ENCODE data around the gene MTF1.
"Not testable (repeated sequence)": the region's sequence is repeated elsewhere in the genome, so short reads cannot be mapped to it uniquely, and the experiment has no call there.

Gene MTF1

DNA sequence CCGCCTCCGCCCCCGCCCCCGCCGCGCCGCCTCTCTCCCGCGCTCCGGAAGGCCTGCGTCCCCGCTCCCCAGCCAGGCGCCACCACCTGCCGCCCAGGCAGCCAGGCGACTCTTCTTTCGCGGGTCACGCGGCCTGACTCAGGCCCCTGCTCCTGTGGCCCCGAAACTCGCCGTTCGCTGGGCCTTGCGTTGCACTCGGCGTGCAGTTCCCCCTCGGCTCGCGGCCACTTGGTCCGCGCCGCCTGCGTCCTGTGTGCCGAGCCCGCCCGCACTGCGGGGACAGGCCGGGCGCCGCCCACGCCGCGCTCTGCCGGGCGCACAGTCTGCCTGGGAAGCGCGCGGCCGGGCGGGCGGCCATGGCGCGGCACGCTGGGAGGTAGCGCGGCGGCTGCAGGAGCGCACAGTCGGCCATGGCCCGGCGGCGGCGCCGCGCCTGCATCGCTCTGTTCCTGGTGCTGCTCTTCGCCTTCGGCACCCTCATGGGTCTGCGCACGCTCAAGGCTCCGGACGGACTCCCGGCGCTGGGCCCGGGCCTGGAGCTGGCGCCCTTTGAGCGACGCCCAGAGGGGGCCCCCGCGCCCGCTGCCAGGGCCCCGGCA is 65.5 kb downstream of the MTF1 start, which contains the start of gene MANEAL:
Gene MANEAL (plus strand): TSS at position 75 of the 599 bp plus-strand sequence. CDS start 336 bp downstream, at position 411.
- no peak for DNase-seq (ENCODE audit: low read depth, low spot score)

DNA sequence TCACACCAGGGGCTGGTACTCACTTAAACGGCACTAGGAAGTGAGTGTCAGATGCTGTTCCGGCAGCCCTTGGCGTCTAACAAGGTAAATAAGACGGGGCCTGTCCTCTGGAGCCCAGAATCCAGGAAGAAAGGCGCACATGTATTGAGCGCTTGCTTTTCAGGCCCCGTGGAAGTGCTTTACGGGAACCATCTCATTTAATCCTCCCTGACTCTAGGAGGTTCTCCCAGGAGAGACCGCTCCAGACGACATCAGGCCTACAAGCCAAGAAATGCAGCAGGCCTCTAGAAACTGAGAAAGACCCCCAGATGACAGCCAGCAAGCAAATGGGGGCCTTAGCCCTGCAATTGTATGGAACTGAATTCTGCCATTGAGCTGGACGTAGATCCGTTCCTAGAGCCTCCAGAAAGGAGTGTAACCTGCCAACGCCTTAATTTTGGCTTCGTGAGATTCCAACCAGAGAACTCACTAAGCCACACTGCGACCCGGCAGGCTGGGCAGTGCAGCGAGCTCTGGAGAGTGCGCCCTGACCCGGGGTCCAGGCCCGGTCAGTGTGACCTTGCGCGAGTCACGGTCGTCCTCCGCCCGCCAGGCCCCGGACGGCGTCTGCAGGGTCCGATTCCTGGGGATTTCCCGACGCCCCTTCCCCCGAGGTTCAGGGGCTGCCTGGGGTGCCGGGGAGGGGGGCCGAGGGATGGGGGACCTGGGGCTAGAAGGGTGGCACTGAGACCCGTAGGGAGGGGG is 66.3 kb downstream of the MTF1 start:
- no peak for DNase-seq (ENCODE audit: low read depth, low spot score)

DNA sequence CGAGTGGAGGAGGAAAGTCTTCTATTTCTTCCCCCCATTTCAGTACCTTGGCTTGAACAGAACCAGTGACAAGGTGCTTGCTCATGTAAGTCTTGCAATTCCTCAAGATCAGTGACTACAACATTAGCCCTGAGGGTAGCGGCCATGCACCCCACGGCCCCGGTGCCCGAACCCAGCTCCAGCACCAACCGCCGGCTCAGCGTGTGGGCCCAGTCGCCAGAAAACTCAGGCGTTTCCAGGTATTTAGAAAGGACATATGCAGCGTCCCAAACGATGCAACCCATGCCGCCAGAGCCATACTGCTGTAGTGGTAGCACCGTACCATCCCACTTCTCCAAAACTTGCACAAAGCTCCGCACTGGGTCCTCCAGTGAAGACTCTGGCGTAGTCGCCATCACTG is 76.9 kb downstream of the MTF1 start:
- DNase-seq (ENCODE audit: low read depth, low spot score): no peak

DNA sequence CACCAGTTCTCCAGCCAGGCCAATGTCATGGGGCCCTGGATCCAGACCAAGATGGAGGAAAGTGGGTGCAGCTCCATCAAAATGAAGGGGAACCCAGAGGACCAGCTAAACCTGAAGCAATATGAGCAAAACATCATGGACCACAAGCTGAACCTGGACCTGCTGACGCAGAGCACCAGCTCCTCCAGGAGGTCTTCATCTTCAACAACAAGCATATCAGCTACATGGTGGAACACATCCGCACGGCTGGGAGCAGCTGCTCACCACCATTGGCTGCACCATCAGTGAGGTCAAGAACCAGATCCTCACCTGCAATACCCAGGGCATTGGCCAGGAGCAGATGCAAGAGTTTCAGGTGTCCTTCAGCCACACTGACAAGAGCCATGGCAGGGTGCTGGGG is 80.7 kb downstream of the MTF1 start:
- no peak for DNase-seq (ENCODE audit: low read depth, low spot score)

DNA sequence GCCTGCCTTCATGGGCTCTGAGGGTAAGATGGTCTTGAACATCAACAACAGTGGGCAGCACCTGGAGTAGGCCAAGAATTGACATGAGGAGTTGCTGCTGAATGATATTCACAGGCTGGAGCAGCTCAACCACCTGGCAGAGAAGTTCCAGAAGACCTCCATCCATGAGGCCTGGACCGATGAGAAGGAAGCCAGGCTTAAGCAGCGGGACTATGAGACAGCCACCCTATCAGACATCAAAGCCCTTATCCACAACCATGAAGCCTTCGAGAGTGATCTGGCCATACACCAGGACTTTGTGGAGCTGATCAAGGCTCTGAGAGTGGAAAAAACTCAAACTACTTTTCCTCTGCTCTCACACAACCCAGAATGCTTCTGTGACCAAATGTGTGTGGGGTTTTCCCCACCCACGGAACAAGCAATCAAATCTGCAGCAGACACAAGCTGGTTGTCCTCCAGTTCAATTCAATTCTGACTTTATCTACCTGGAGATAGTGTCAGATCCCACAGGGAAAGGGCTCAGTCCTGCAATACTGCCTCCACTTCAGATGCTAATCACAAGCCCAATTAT is 82.4 kb downstream of the MTF1 start:
- no peak for DNase-seq (ENCODE audit: low read depth, low spot score)

DNA sequence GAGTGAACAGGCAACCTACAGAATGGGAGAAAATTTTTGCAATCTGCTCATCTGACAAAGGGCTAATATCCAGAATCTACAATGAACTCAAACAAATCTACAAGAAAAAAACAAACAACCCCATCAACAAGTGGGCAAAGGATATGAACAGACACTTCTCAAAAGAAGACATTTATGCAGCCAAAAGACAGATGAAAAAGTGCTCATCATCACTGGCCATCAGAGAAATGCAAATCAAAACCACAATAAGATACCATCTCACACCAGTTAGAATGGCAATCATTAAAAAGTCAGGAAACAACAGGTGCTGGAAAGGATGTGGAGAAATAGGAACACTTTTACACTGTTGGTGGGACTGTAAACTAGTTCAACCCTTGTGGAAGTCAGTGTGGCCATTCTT is 88.0 kb downstream of the MTF1 start:
- DNase-seq (ENCODE audit: low read depth, low spot score): not testable (repeated sequence)

DNA sequence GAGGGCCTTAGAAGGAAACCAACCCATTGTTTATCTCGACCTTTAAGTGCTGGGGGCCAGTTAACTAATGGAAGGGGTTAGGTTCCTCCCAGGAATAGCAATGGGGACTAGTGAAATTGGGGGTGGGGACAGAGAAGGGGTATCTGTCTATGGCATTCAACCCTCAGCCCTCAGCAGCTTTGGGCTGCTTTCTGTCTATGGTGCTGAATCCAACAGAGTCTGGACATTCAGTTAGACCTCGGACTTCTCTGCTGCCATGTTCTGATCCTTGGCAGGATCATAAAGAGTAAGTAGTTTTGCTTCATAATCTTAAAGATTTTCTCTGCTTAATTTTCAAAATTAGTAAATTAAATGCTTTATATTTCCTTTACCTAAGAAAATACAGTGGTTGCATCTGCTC is 91.9 kb downstream of the MTF1 start:
- no peak for DNase-seq (ENCODE audit: low read depth, low spot score)

DNA sequence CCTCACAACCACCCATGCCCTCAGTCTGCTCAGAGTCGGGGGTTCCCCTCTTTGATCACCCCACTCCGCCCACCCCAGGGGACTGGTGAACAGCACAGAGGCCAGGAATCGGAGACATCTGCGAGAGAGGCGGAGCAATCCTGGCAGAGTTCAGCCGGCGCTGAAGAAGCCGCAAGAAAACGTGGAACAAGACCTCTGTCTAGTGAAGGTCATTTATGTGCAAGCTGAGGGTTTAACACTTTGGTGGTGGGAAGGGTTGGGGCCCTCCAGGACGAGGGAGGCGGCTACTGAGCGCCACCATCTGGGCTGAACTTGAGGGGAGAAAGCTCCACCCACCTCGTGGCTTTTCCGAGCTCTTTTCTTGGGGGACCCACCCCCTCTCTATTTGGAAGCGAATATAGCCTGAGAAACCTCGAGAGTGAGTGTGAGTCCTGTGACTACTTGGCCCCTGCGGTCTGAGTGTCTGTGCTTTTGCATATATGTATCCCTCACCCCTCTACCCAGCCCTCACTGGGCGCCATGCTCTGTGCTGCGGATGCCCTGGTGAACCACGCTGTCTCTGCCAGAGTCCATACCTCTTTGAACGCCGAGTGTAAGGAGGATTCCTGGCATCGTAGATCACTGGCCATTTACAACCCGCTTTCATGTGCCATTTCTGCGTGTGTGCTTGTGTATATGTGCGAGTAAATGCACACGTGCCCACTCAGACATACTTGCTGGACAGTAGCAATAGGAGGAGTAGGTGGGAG is 93.3 kb downstream of the MTF1 start:
- DNase-seq (ENCODE audit: low read depth, low spot score): no peak

DNA sequence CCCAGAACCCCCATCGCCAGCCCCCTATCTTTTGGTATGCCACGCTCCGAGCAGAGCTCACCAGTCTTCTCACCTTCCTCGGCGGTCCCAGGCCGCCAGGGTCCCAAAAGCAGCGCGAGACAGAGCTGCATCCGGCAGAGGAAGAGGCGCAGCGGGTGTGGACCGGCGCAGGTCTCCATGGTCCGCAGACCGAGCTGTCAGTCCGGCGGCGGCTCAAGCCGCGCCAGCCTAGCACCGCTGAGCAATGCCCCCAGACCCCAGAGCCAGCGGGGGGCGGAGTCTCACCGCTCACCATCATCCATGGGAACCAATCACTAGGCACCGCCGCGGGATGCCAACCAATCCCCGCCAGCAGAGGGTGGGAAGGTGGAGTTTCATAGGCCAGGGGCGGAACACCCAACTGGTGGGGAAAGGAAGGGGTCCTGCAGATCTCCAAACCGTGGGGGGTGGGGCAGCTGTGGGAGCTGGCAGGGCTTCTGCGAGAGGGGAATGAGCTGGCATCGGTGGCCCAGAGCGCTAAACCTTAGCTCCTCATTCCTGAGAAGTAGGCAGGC is 94.4 kb downstream of the MTF1 start, which contains the start of gene EPHA10:
Gene EPHA10 (minus strand): TSS at position 233 of the 554 bp plus-strand sequence. CDS start 54 bp downstream, at position 179.
- no peak for DNase-seq (ENCODE audit: low read depth, low spot score)

DNA sequence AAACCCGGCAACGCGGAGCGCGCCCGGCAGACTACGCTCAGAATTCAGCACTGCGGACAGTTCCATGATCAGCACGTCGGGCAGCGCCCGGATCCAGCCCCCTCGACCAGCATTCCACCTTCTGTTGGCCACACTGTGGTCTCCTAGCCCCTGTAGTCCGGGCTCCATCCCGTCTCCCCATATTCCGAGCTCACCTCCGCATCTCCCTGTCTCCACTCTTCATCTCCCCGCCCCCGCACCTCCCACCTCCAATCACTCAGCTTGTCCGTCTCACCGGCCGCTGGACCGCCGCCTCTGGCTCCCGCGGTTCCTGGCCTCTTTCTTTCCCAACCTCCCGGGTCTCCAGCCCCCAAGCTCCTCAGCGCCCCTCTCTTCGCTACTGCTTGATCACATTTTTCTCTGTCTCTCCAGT is 95.0 kb downstream of the MTF1 start:
- DNase-seq (ENCODE audit: low read depth, low spot score): no peak

DNA sequence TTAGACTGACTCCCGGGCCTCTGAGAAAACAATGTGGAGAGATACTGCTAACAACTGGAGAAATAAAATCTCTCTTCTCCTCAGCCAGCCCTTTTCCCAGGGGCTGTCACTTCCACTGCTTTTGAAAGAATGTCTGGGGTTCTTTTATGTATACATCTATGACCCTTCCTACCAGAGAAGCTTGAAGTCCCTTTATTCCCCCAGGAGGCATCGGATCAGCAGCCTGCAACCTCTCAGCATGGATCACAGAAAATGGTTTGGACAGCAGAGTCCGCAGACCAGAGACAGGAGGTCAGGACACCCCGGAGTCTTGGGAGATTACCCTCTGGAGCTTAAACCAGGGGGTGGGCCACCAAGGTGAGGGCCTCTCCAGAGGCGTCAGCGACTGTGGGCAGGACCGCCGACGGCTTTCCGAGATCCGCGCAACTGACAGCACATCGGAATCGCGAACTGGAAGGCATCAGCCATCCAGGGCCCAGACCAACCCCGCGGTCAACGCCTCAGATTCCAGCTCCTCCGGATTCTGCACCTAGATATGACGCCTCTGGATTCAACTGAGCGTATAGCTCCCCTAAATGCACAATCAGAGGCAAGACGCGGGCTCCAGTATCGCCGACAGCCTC is 95.5 kb downstream of the MTF1 start:
- DNase-seq (ENCODE audit: low read depth, low spot score): no peak

DNA sequence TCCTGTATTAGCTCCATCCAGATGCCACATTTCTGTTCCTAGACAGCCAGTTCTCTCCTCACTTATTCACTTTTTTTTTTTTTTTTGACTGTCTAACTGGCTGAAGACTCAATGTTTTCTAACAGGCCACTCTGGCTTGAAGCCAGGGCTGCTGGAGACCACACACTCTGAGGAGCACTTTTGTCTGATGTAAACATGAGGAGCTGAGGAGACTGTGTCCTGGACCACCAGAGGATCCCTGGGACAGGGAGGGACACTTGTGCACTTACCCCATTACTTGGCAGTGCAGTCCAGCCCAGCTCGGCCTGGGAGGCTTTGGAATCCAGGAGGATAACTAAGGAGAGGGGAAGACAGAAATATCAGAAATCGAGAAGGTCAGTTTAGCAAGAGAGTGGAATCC is 96.9 kb downstream of the MTF1 start:
- no peak for DNase-seq (ENCODE audit: low read depth, low spot score)

DNA sequence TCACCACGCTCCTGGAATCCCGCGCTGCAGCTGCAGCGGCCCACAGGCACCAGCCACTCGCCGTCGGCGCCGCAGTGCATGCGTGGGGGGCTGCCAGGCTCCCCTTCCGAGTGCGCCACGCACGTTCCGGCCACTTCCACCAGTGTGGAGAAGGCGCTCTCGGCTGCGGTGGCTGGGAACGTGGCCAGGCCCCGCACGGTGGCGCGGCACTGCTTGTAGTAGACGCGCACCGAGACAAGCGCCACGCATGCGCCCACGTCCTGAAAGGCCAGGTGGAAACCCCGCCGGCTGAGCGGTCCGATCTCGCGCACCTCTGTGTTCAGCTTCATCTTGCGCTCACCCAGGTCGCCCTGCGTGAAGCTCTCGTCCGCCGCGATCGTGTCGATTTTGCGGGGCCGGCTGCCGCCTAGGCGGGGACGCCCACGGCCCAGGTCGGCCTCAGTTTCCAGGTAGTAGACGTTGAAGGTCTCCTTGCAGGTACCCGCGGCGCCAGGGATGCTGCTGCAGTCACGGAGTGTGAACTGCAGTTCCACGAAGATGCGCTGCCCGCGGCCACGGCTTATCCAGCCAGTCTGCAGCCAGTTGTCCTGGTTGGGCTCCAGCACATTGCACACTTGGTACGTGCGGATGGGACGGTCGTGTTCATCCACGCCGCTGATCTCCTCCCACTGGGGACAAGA is 97.8 kb downstream of the MTF1 start:
- DNase-seq (ENCODE audit: low read depth, low spot score): no peak

All from activated CD4-positive, CD25-positive, alpha-beta regulatory T cell treated with anti-CD3 and anti-CD28 coated beads, Interleukin-2, amount 50 U/mL, for 16 hours (primary cell).